Measurements from ENCODE around the gene C1QTNF1.

The C1QTNF1 gene

GRCh38 chr17:79041041-79041570, 17.1 kb downstream of the C1QTNF1 start:
- no peak for DNase-seq (ENCODE audit: low spot score)

- no peak for DNase-seq (ENCODE audit: low spot score)
Measured at GRCh38 chr17:79041723-79042420, 17.9 kb downstream of the C1QTNF1 start.

- DNase-seq (ENCODE audit: low spot score) = peak; percentile 55
Measured at GRCh38 chr17:79042421-79043190, 18.6 kb downstream of the C1QTNF1 start.

GRCh38 chr17:79043191-79043930, 19.4 kb downstream of the C1QTNF1 start:
- no peak for DNase-seq (ENCODE audit: low spot score)

GRCh38 chr17:79043931-79044320, 20.0 kb downstream of the C1QTNF1 start:
- no peak for DNase-seq (ENCODE audit: low spot score)

- no peak for DNase-seq (ENCODE audit: low spot score)
Measured at GRCh38 chr17:79044462-79044861, 20.5 kb downstream of the C1QTNF1 start.

- DNase-seq (ENCODE audit: low spot score) = no peak
Measured at GRCh38 chr17:79045001-79045729, 21.2 kb downstream of the C1QTNF1 start.

- peak; percentile 50 for DNase-seq (ENCODE audit: low spot score)
Measured at GRCh38 chr17:79045842-79046196, 21.9 kb downstream of the C1QTNF1 start.

GRCh38 chr17:79046197-79046915, 22.4 kb downstream of the C1QTNF1 start:
- DNase-seq (ENCODE audit: low spot score) = no peak

- no peak for DNase-seq (ENCODE audit: low spot score)
Measured at GRCh38 chr17:79046916-79047280, 22.9 kb downstream of the C1QTNF1 start.

- DNase-seq (ENCODE audit: low spot score) = no peak
Measured at GRCh38 chr17:79047291-79047920, 23.4 kb downstream of the C1QTNF1 start.

- no peak for DNase-seq (ENCODE audit: low spot score)
Measured at GRCh38 chr17:79047923-79048825, 24.2 kb downstream of the C1QTNF1 start.

GRCh38 chr17:79048826-79049755, 25.1 kb downstream of the C1QTNF1 start:
- DNase-seq (ENCODE audit: low spot score) = no peak

GRCh38 chr17:79049821-79050220, 25.9 kb downstream of the C1QTNF1 start:
- DNase-seq (ENCODE audit: low spot score) = no peak

GRCh38 chr17:79050551-79050950, 26.6 kb downstream of the C1QTNF1 start:
- no peak for DNase-seq (ENCODE audit: low spot score)

- DNase-seq (ENCODE audit: low spot score) = no peak
Measured at GRCh38 chr17:79051306-79051705, 27.3 kb downstream of the C1QTNF1 start.

GRCh38 chr17:79052131-79052530, 28.2 kb downstream of the C1QTNF1 start:
- DNase-seq (ENCODE audit: low spot score) = no peak

GRCh38 chr17:79053251-79053925, 29.4 kb downstream of the C1QTNF1 start:
- DNase-seq (ENCODE audit: low spot score) = no peak

Measured in hematopoietic multipotent progenitor cell treated with erythropoietin and hydrocortisone succinate and interleukin-3 and kit ligand, for 17 days (in vitro differentiated cells).